ENCODE measurements around the gene CCT7. TPM values are rescaled to one million over a fixed set of nuclear protein-coding genes. Genes with fewer than 3 reads are reported as not detected.

CCT7 gene
- total and polyA plus RNA-seq, 2 donors (not counting 1 experiment from before 2014, with no cell fraction given): 94.4 to 160 TPM

- no peaks in the 10 kb centered on the region for H3K27me3 ChIP-seq (replicated peaks in 1 of 4; ENCODE audit: control extremely low read depth in 1 of 4, control insufficient read depth in 3 of 4, insufficient read depth in 4 of 4, low read length in 3 of 4)
- H4K20me1 ChIP-seq (ENCODE audit: control insufficient read depth, insufficient read depth, low read length, poor library complexity, severe bottlenecking): peaks cover 10% of the 10 kb centered on the region
- ChIA-PET CTCF (interaction anchor here (1.1 kb wide), 2 partner anchors 8 to 16 kb away, joined by 4 read pairs; no protein-coding TSS in a partner anchor), POLR2A (no interaction called here)
- H3K4me2 ChIP-seq (replicated peaks; ENCODE audit: low read depth, low read length, poor library complexity, severe bottlenecking): no peak overlapping the region
- peaks cover 33% of the 10 kb centered on the region for H3K79me2 ChIP-seq (ENCODE audit: control insufficient read depth, insufficient read depth, low read length)
- WGBS (ENCODE audit: insufficient coverage): 100% methylated on average over 1 of the region's 2 CpGs
- TF ChIP-seq, protein P1, sequence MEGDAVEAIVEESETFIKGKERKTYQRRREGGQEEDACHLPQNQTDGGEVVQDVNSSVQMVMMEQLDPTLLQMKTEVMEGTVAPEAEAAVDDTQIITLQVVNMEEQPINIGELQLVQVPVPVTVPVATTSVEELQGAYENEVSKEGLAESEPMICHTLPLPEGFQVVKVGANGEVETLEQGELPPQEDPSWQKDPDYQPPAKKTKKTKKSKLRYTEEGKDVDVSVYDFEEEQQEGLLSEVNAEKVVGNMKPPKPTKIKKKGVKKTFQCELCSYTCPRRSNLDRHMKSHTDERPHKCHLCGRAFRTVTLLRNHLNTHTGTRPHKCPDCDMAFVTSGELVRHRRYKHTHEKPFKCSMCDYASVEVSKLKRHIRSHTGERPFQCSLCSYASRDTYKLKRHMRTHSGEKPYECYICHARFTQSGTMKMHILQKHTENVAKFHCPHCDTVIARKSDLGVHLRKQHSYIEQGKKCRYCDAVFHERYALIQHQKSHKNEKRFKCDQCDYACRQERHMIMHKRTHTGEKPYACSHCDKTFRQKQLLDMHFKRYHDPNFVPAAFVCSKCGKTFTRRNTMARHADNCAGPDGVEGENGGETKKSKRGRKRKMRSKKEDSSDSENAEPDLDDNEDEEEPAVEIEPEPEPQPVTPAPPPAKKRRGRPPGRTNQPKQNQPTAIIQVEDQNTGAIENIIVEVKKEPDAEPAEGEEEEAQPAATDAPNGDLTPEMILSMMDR (IDR thresholded peaks at IDR 0.05): no peak
- no peak for TF ChIP-seq EZH2 (IDR thresholded peaks at IDR 0.05; ENCODE audit: borderline replicate concordance, insufficient read depth, low read depth, low read length, poor library complexity, severe bottlenecking)
- no peaks in the 10 kb centered on the region for H3K9me3 Mint-ChIP-seq (ENCODE audit: insufficient read depth)
- H3K4me3 ChIP-seq (ENCODE audit: control extremely low read depth in 1 of 5, extremely low read depth in 1 of 5, insufficient read depth in 1 of 5, low read depth in 2 of 5, low read length in 4 of 5): no peak overlapping the region
- intact Hi-C loops (cut with micrococcal nuclease): no loop called here
- no peak overlapping the region for H2AFZ ChIP-seq (ENCODE audit: insufficient read depth, low read depth, low read length, poor library complexity, severe bottlenecking)
- no peak overlapping the region for H3K27ac ChIP-seq (ENCODE audit: low read length in 2 of 2)
- no peaks in the 10 kb centered on the region for H3K9me3 ChIP-seq (ENCODE audit: control extremely low read depth in 1 of 3, control insufficient read depth in 2 of 3, insufficient read depth in 1 of 3, low read length in 2 of 3)
- ATAC-seq (ENCODE audit: low read depth) (no peak), DNase-seq (no peak)
- H3K4me1 Mint-ChIP-seq: peaks cover 26% of the 10 kb centered on the region
- H3K27ac Mint-ChIP-seq: no peak overlapping the region
- no peak overlapping the region for H3K9ac ChIP-seq (ENCODE audit: low read length)
- H3K27me3 Mint-ChIP-seq: no peaks in the 10 kb centered on the region
- no peak overlapping the region for H3K4me3 Mint-ChIP-seq
- H3K4me1 ChIP-seq (ENCODE audit: control insufficient read depth in 2 of 2, insufficient read depth in 2 of 2, low read length in 2 of 2): peaks cover 14 to 17% of the 10 kb centered on the region in 2 donors
- peaks cover 0 to 37% of the 10 kb centered on the region in 2 experiments for H3K36me3 ChIP-seq (replicated peaks in 1 of 2; ENCODE audit: control extremely low read depth in 1 of 2, control insufficient read depth in 1 of 2, extremely low read depth in 1 of 2, insufficient read depth in 2 of 2, low read length in 1 of 2)
Measured at GRCh38 chr2:73217826-73218225, 16.3 kb upstream of the CCT7 start.

- H3K27me3 Mint-ChIP-seq: no peaks in the 10 kb centered on the region
- no peak overlapping the region for H3K4me3 Mint-ChIP-seq
- no peak overlapping the region for H3K27ac Mint-ChIP-seq
- DNase-seq (no peak), ATAC-seq (ENCODE audit: low read depth) (no peak)
- POLR2A ChIA-PET: interaction anchor here (1.0 kb wide), 1 partner anchor 15 kb away, joined by 5 read pairs; the partner anchor contains the start of genes CCT7 and PRADC1
- no peak overlapping the region for H3K4me3 ChIP-seq (ENCODE audit: control extremely low read depth in 1 of 5, extremely low read depth in 1 of 5, insufficient read depth in 1 of 5, low read depth in 2 of 5, low read length in 4 of 5)
- intact Hi-C loops (cut with micrococcal nuclease): no loop called here
- H3K79me2 ChIP-seq (ENCODE audit: control insufficient read depth, insufficient read depth, low read length): peaks cover 28% of the 10 kb centered on the region
- H3K36me3 ChIP-seq (replicated peaks in 1 of 2; ENCODE audit: control extremely low read depth in 1 of 2, control insufficient read depth in 1 of 2, extremely low read depth in 1 of 2, insufficient read depth in 2 of 2, low read length in 1 of 2): peaks cover 0 to 41% of the 10 kb centered on the region in 2 experiments
- H3K9me3 ChIP-seq (ENCODE audit: control extremely low read depth in 1 of 3, control insufficient read depth in 2 of 3, insufficient read depth in 1 of 3, low read length in 2 of 3): no peaks in the 10 kb centered on the region
- H2AFZ ChIP-seq (ENCODE audit: insufficient read depth, low read depth, low read length, poor library complexity, severe bottlenecking): no peak overlapping the region
- peaks cover 21% of the 10 kb centered on the region for H3K4me1 Mint-ChIP-seq
- H4K20me1 ChIP-seq (ENCODE audit: control insufficient read depth, insufficient read depth, low read length, poor library complexity, severe bottlenecking): peaks cover 10% of the 10 kb centered on the region
- CTCF ChIA-PET: interaction anchor here (0.9 to 1.1 kb wide), 3 partner anchors 9 to 41 kb away, joined by 3 to 4 read pairs (median 4); no protein-coding TSS in a partner anchor
- no peak overlapping the region for H3K9ac ChIP-seq (ENCODE audit: low read length)
- H3K4me1 ChIP-seq (ENCODE audit: control insufficient read depth in 2 of 2, insufficient read depth in 2 of 2, low read length in 2 of 2): peaks cover 10 to 15% of the 10 kb centered on the region in 2 donors
- H3K27ac ChIP-seq (ENCODE audit: low read length in 2 of 2): no peak overlapping the region
- H3K27me3 ChIP-seq (replicated peaks in 1 of 4; ENCODE audit: control extremely low read depth in 1 of 4, control insufficient read depth in 3 of 4, insufficient read depth in 4 of 4, low read length in 3 of 4): no peaks in the 10 kb centered on the region
- TF ChIP-seq EZH2 (IDR thresholded peaks at IDR 0.05; ENCODE audit: borderline replicate concordance, insufficient read depth, low read depth, low read length, poor library complexity, severe bottlenecking): no peak
- TF ChIP-seq, protein P1 (IDR thresholded peaks at IDR 0.05): no peak
- no peaks in the 10 kb centered on the region for H3K9me3 Mint-ChIP-seq (ENCODE audit: insufficient read depth)
- no peak overlapping the region for H3K4me2 ChIP-seq (replicated peaks; ENCODE audit: low read depth, low read length, poor library complexity, severe bottlenecking)
Measured at GRCh38 chr2:73218298-73218697, 15.8 kb upstream of the CCT7 start.
